ENCODE data around the gene XPA.

GRCh38 chr9:97651646-97652045 is 45.5 kb downstream of the XPA start:
- TF ChIP-seq CTCF (IDR thresholded peaks at IDR 0.05; ENCODE audit: insufficient read depth, low read length, poor library complexity, severe bottlenecking) (no peak), EZH2phosphoT487 (conservative IDR thresholded peaks at IDR 0.05; ENCODE audit: low read length) (no peak)
